ENCODE measurements around the gene NLK.

DNA sequence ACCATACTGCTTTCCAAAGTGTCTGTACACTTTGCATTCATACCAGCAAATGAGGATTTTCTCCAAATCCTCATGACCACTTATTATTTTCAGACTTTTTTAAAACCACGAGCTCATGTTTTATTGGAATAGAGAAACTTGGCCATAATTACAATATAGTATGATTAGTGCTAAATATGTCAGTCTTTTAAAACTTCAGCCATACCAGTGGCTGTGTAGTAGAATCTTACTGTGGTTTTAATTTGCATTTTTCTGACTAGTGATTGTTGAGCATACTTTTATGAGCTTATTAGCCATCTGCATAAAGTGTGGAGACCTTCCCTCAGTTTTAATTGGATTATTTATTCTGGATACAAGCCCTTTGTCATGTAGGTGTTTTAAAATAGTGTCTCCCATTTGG, 57.8 kb downstream of the NLK start:
- TF ChIP-seq, protein P1, sequence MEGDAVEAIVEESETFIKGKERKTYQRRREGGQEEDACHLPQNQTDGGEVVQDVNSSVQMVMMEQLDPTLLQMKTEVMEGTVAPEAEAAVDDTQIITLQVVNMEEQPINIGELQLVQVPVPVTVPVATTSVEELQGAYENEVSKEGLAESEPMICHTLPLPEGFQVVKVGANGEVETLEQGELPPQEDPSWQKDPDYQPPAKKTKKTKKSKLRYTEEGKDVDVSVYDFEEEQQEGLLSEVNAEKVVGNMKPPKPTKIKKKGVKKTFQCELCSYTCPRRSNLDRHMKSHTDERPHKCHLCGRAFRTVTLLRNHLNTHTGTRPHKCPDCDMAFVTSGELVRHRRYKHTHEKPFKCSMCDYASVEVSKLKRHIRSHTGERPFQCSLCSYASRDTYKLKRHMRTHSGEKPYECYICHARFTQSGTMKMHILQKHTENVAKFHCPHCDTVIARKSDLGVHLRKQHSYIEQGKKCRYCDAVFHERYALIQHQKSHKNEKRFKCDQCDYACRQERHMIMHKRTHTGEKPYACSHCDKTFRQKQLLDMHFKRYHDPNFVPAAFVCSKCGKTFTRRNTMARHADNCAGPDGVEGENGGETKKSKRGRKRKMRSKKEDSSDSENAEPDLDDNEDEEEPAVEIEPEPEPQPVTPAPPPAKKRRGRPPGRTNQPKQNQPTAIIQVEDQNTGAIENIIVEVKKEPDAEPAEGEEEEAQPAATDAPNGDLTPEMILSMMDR (conservative IDR thresholded peaks at IDR 0.05; ENCODE audit: low read length), result no peak
- no peak for TF ChIP-seq EZH2phosphoT487 (IDR thresholded peaks at IDR 0.05; ENCODE audit: borderline replicate concordance)

Measured in Loucy (cell line).